HG02884 (cell line): ENCODE results near the gene KLHDC9.
A peak's percentile ranks its signal among the peaks of the same experiment; 100 is the strongest.
"Not testable (repeated sequence)": the region's sequence is repeated elsewhere in the genome, so short reads cannot be mapped to it uniquely, and the experiment has no call there.

Source experiments
- ATAC-seq: cut with Tn5 transposase; IDR thresholded peaks from one replicate; pipeline ENCODE4 v1.9.1; 2021; ENCODE audit warnings: mild to moderate bottlenecking, moderate library complexity; ENCODE audit not compliant: unreplicated experiment

Gene KLHDC9, protein sequence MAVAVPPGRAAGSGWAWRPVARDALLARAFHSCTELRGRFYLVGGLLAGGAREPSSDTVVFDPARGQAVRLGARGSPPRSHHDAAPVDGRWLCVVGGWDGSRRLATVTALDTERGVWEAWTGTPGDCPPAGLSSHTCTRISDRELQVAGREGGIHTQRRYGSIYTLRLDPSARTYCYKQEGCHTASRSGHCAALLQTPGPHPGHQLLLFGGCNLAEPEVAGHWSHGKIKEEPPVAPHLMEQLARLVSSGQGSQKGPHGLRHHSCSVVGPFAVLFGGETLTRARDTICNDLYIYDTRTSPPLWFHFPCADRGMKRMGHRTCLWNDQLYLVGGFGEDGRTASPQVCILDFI

GRCh38 chr1:161098210-161099068 lies at the start of gene KLHDC9:
Gene KLHDC9, plus strand, starts transcription at chr1:161098361. Its CDS starts 175 bp downstream, at chr1:161098536.
- peak; percentile 57 for ATAC-seq

GRCh38 chr1:161048949-161049722 lies 49.0 kb upstream of the KLHDC9 start:
- ATAC-seq, result no peak

GRCh38 chr1:161051219-161051618 lies 46.9 kb upstream of the KLHDC9 start:
- no peak for ATAC-seq

- ATAC-seq, result no peak
These were observed 45.3 kb upstream of the KLHDC9 start for GRCh38 chr1:161052899-161053298.

GRCh38 chr1:161054232-161054631 lies 43.9 kb upstream of the KLHDC9 start:
- no peak for ATAC-seq

- no peak for ATAC-seq
These were observed 43.4 kb upstream of the KLHDC9 start for GRCh38 chr1:161054805-161055204.

DNA sequence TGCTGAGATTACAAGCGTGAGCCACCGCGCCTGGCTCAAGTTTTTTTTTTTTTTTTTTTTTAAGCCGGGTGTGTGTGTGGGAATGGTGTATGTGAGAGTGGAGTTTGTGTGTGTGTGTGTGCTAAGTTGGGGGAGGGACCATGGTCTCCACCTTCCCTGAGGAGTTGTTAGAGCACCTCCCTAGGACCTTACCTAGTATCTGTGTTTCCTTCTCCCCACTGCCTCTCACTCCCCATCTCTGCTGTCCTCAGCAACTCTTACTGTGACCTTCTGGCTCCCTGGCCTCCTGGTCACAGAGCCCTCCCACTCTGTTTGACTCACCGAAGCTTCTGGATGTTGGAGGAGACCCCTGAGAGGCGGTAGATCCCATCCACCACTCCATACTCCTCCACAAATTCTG lies 38.9 kb upstream of the KLHDC9 start:
- ATAC-seq, result no peak

GRCh38 chr1:161061419-161061818 lies 36.7 kb upstream of the KLHDC9 start:
- ATAC-seq, result no peak

DNA sequence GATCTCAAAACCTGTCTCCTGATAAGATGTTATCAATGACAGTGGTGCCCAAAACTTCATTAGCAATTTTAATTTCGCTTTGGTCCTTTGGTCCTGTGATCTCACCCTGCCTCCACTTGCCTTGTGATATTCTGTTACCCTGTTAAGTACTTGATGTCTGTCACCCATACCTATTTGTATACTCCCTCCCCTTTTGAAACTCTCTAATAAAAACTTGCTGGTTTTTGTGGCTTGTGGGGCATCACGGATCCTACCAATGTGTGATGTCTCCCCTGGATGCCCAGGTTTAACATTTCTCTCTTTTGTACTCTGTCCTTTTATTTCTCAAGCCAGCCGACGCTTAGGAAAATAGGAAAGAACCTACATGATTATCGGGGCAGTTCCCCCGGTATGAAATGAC lies 34.2 kb upstream of the KLHDC9 start:
- ATAC-seq, result not testable (repeated sequence)

- ATAC-seq, result not testable (repeated sequence)
These were observed 32.5 kb upstream of the KLHDC9 start for GRCh38 chr1:161065681-161066080.

DNA sequence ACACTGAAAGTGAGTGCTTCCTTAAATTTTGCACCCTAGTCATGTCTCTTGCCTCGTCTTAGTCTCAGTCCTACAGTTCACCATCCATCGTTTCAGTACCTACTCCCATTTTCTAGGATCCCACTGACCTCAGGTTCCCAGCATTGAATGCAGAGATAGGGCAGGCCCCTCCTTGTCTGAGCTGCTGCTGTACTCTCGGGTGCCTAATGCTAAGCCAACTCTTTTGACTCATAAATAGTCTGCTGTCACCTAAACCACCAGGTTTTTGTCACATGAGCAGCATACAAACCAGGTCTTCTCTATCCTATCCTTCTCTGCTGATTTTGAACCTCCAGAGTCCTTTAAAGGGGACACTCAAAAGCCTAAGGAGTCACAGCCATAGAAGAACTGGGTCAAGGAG lies 31.5 kb upstream of the KLHDC9 start:
- ATAC-seq, result no peak

DNA sequence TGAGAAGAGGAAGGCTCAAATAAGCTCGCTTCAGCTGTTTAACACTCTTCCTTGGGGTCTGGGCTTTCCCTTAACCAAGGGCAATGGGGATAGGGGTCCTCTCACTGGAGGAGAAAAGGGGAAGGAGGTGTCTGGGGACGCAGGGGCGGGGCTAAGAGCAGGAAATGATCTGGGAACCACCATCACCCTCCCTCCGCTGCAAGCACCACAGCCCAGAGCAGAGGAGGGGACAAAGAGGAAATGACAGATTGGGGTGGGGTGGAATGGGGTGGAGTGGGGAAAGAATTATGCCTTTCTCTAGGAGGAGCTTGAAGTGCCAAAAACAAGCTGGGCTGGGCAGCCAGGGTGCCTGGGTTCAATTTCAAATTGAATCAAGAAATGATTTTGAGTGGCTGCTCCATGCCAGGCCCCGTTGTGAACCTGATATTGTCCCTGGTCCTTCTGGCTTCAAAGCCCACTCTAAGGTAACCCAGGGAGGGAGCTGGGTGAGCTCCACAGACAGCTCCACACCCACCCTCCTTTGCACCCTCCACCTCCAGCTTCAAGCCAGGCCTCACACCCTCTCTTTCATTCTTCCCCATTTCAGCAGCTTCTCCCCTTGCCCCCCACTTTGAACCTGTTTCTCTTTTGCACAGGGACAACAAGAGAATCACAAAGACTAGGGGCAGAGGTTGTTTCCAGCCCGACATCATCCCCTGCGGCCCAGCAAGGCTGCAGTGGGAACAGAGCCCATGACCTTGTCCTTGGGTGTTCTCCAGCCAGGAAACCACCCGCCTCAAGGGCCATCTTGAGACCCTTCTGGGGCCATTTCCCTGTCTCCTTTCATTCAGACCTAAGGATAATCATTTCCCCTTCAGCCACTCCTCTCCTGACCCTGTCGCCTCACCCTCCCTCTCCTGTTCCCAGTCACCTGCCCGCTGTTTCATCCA lies 29.6 kb upstream of the KLHDC9 start:
- no peak for ATAC-seq

DNA sequence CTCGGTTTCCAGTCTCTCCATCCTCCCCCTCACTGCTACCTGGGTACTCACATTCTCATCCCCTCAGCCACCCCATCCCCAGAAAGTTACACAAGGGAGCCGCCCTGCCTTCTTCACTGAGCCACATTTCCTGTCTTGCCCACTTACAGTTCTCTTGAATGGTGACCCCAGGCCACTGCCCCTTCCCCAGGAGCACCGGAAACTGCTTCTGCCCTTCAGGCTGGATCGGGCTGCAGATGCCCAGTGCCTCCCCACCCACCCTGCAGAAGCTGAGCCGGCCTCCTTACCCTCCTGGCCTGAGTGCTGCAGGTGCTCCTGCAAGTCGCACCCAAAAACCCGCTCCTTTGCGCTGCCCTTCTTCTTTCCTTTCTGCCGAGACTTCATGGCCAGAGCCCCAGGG lies 28.9 kb upstream of the KLHDC9 start:
- ATAC-seq, result no peak

DNA sequence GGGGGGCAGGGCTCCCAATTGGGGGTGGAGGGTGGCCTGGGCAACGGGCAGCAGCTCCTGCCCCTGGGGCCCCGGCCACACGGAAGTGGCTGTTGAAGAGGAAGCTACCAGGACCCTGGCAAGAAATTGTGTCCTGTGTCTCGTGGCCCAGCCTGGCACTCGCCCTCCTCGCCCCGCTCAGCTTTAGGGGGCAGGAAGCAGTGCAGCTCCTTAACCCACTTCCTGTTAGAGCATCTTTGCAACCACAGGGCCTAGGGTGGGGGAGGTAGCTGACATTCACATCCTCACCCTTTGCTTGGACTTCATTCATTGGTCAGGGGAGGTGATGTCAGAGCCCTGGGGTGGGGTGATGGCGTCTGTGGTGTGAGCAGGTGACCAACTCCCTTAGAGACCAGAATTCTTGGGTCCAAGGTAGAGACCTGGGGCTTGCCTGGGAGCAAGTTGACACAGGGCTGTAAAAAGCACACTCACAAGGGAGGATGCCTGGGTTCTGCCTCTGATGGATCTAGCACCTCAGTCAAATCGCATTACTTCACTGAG lies 28.4 kb upstream of the KLHDC9 start, which contains the start of gene ARHGAP30:
Gene ARHGAP30, minus strand, starts transcription at position 161 of the 540 bp plus-strand sequence. CDS start 267 bp downstream, outside the sequence.
- peak; percentile 85 for ATAC-seq

GRCh38 chr1:161070761-161071160 lies 27.4 kb upstream of the KLHDC9 start:
- no peak for ATAC-seq

DNA sequence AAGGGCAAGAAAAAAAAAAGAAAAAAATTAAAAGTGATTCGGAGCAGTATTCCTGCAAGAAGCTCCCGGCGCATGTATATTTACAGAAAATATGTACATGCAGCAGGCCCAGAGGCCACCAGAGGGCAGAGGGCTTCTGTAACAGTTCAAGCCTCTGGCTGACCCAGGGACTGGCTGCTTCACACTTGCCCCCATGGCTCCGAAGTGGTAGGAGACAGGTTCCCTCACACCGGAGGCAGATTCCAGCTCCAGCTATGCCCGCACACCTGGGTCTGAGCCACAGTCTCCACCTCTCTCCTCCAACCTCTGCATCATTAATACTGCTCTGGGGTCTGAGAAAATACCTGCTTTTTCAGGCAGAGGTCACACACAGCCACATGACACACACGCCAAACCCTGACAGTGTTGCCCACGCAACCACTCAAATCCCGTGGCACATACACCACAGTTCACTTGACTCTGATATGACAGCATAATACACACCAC lies 26.2 kb upstream of the KLHDC9 start:
- ATAC-seq, result no peak

DNA sequence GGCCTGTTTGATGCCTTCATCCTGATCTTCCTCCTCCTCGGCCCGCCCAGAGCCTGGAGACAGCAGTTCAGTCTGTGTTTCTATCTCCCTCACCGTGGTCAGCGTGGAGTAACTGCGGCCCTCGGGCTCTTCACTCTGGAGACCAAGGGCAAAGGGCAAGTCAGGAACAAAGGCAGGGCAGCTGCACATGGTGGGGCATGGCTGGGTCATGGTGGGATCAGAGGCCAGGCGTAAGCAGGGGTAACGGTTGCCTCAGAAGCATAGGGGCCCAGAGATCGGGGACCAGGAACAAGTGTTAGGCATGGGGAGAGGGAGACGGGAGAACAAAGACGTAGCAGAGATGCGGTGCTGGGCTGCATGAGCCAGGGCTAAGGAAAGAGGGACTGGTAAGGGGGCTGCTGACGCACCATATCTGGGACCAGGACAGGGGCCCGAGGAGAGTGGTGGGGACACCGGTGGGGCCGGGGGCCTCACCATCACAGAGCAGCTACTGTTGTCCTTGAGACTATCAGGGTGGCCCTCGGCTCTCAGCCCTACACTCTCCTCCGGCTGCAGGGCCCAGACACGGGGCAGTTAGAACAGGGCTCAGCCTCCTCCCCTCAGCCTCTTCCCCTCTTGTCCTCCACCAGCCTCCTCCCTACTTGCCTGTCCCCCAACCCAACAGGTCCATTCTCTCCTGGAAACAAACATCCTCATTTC lies 25.3 kb upstream of the KLHDC9 start:
- no peak for ATAC-seq

DNA sequence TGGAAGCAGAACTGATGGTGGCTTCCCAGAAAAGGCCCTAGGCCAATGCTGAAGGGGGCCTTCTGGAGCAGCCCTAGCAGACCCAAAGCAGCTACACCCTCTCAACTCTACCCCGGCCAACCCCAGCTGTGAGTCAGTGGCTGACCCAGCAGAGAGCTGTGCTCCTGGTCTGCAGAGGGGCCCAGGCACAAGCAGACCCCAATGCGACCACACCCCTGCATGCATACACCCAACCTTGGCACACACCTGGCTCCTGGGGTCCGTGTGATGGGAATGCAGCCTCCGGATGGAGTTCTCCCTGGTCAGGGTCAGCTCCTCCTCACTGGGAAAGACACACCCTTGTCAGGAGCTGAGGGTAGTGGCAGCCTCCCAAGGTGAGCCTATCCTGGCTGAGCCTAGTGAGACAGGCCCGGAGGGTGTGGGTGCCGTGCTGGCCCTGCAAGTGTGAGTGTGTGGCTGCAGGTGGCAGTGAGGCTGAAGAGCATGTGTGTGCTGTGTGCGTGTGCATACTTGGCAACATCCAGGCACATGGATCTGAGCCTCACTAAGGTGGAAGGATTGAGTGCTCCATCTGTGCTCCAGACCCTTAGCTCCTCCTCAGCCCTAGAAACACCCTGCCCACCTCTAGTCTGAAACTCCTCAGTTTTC lies 24.6 kb upstream of the KLHDC9 start:
- no peak for ATAC-seq
